OCI-LY7 (cell line): Measurements from ENCODE around the gene SMNDC1. TPM values are rescaled to one million over a fixed set of nuclear protein-coding genes. Genes with fewer than 3 reads are reported as not detected.

ENCODE experiments used
- BruUV-seq: library from RNA; stranded (reverse); fragments of 400-500 nt; replicated peaks from 2 replicates; lab custom pipeline; 2021; lab: Mats Ljungman, UMichigan
- CTCF ChIA-PET: fragments of 300-600 bp; sonication (Branson Sonifier 250); formaldehyde crosslinking; loops from one replicate; lab custom pipeline; 2022; ENCODE audit warnings: antibody characterized with exemption; ENCODE audit not compliant: unreplicated experiment; lab: Charles Lee
- POLR2A ChIA-PET: fragments of 300-600 bp; sonication (Branson Sonifier 250); formaldehyde crosslinking; loops from one replicate; lab custom pipeline; 2022; ENCODE audit warnings: antibody characterized with exemption; lab: Charles Lee
- DNase-seq: peaks from one replicate; pipeline ENCODE4 v3.0.0-alpha.2; 2015; ENCODE audit warnings: low spot score
- H2AFZ ChIP-seq: fragments of 200-600 bp; sonication (generic), shearing (Covaris generic); 2 replicates; pipeline ENCODE4 v1.6.1; 2014; ENCODE audit warnings: mild to moderate bottlenecking, antibody characterized with exemption, low read length, moderate library complexity
- H3K27ac ChIP-seq: fragments of 200-600 bp; sonication (generic); 2 replicates; pipeline ENCODE4 v1.5.1; 2014; ENCODE audit warnings: mixed run types, low read depth, mild to moderate bottlenecking, moderate library complexity, low read length, inconsistent platforms; ENCODE audit not compliant: poor library complexity, severe bottlenecking
- H3K36me3 ChIP-seq: fragments of 200-600 bp; sonication (generic); 2 replicates; pipeline ENCODE4 v1.6.1; 2014; ENCODE audit warnings: mild to moderate bottlenecking, antibody characterized with exemption, low read length, moderate library complexity, mixed read lengths; ENCODE audit not compliant: insufficient read depth
- H3K4me1 ChIP-seq: fragments of 200-600 bp; sonication (generic); 2 replicates; pipeline ENCODE4 v1.5.1; 2014; ENCODE audit warnings: mild to moderate bottlenecking, low read length; ENCODE audit not compliant: insufficient read depth, poor library complexity, severe bottlenecking
- H3K4me2 ChIP-seq: fragments of 200-600 bp; sonication (generic); 2 replicates; pipeline ENCODE4 v1.6.1; 2014; ENCODE audit warnings: mild to moderate bottlenecking, low read length
- H3K4me3 ChIP-seq: fragments of 200-600 bp; sonication (generic); 2 replicates; pipeline ENCODE4 v1.5.1; 2014; ENCODE audit warnings: mild to moderate bottlenecking, low read depth, low read length; ENCODE audit not compliant: poor library complexity, severe bottlenecking
- H3K79me2 ChIP-seq: fragments of 200-600 bp; sonication (generic); 2 replicates; pipeline ENCODE4 v1.6.1; 2016; ENCODE audit warnings: low read depth, mild to moderate bottlenecking, low read length, moderate library complexity, mixed read lengths; ENCODE audit not compliant: insufficient read depth
- H3K9me2 ChIP-seq: fragments of 200-600 bp; sonication (generic); 2 replicates; pipeline ENCODE4 v1.6.1; 2016; ENCODE audit warnings: mild to moderate bottlenecking, low read length, mixed read lengths; ENCODE audit not compliant: insufficient read depth
- H3K9me3 ChIP-seq: fragments of 200-600 bp; sonication (generic); 2 replicates; pipeline ENCODE4 v1.6.1; 2014; ENCODE audit warnings: mild to moderate bottlenecking, mixed run types, low read length, mixed read lengths
- H4K20me1 ChIP-seq: fragments of 200-600 bp; sonication (generic); 2 replicates; pipeline ENCODE4 v1.6.1; 2014; ENCODE audit warnings: mild to moderate bottlenecking, antibody characterized with exemption, low read length, moderate library complexity, mixed read lengths; ENCODE audit not compliant: insufficient read depth
- EZH2phosphoT487 ChIP-seq: fragments of 200-600 bp; sonication (generic); IDR thresholded peaks from 2 replicates; pipeline ENCODE4 v1.6.1; 2018; ENCODE audit warnings: low read depth, borderline replicate concordance, mild to moderate bottlenecking, mixed run types, antibody characterized with exemption, low read length, moderate library complexity, mixed read lengths
- intact Hi-C: fragments of 100-400 bp; cut with micrococcal nuclease; formaldehyde crosslinking; loops from one replicate; pipeline ENCODE4 v1.10.0; 2022; ENCODE audit not compliant: unreplicated experiment
- total RNA-seq, 2 experiments: library from RNA; depleted of rRNA in 1 of 2; stranded (reverse); fragments of >200 nt in 1 of 2; shearing (Covaris generic) in 1 of 2; gene quantifications; 2 replicates each; pipeline ENCODE4 v1.2.3, GENCODE V29; 2014 to 2022
- TF ChIP-seq, protein P1 (sequence below): fragments of 200-600 bp; sonication (generic); conservative IDR thresholded peaks from 2 replicates; pipeline ENCODE4 v1.5.1; 2014; ENCODE audit warnings: mild to moderate bottlenecking, antibody characterized with exemption, low read length, moderate library complexity, mixed read lengths

Gene SMNDC1
- total RNA-seq, 2 experiments from 2014 or later = 10.0 to 52.4 TPM

- ChIA-PET CTCF (no interaction called here), POLR2A (interaction anchor here (0.5 to 1.7 kb wide), 3 partner anchors 10 to 238 kb away, joined by 3 to 4 read pairs (median 3); no protein-coding TSS in a partner anchor)
- H3K4me1 ChIP-seq = no peaks in the 10 kb centered on the region
- intact Hi-C loops = no loop called here
- no peak overlapping the region for H3K4me2 ChIP-seq
- DNase-seq = no peak
- H3K4me3 ChIP-seq = no peak overlapping the region
- BruUV-seq = no TSS peak
- no peaks in the 10 kb centered on the region for H3K36me3 ChIP-seq
- no peak overlapping the region for H2AFZ ChIP-seq
- H3K9me3 ChIP-seq = peaks cover 9% of the 10 kb centered on the region; the same call in 1 of the 2 replicates
- no peaks in the 10 kb centered on the region for H3K9me2 ChIP-seq
- no peaks in the 10 kb centered on the region for H4K20me1 ChIP-seq
- no peaks in the 10 kb centered on the region for H3K79me2 ChIP-seq
- no peak overlapping the region for H3K27ac ChIP-seq
- no peak for TF ChIP-seq EZH2phosphoT487
- TF ChIP-seq, protein P1, sequence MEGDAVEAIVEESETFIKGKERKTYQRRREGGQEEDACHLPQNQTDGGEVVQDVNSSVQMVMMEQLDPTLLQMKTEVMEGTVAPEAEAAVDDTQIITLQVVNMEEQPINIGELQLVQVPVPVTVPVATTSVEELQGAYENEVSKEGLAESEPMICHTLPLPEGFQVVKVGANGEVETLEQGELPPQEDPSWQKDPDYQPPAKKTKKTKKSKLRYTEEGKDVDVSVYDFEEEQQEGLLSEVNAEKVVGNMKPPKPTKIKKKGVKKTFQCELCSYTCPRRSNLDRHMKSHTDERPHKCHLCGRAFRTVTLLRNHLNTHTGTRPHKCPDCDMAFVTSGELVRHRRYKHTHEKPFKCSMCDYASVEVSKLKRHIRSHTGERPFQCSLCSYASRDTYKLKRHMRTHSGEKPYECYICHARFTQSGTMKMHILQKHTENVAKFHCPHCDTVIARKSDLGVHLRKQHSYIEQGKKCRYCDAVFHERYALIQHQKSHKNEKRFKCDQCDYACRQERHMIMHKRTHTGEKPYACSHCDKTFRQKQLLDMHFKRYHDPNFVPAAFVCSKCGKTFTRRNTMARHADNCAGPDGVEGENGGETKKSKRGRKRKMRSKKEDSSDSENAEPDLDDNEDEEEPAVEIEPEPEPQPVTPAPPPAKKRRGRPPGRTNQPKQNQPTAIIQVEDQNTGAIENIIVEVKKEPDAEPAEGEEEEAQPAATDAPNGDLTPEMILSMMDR = no peak
Measured at GRCh38 chr10:110327262-110327914, 22.7 kb upstream of the SMNDC1 start.

DNA sequence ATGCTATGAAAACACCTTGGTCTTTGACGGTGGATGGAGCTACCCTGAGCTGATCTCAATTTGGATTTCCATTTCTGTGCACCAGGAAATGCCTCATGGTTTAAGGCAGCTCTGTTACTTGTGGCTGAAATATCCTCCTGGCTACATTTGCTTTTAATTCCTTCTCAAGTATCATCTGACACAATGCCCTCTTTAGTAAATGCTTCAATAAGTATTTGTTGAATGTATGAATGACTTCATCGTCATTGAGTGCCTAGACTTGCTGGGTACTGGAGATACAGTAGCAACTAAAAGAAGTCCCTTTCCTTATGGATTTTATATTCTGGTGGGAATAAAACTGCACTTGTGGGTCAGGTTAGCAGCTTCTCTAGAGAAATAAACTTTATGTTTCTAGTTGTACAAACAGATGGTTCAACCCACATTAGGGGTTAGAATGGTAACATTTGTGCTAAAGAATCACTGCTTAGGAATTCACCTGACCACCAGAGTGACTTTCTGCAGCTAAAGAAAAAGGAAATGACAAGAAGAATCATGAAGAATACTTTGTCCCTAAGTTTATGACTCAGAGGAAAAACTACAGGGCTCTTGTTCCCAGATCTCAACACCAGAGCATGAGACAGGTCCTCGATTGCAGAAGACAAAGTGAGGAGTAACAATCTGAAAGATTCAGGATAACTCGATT, 21.8 kb upstream of the SMNDC1 start:
- no peak for DNase-seq
- Histone ChIP-seq H3K36me3 (no peaks in the 10 kb centered on the region), H3K9me2 (no peaks in the 10 kb centered on the region), H2AFZ (no peak overlapping the region), H3K27ac (no peak overlapping the region), H3K79me2 (no peaks in the 10 kb centered on the region), H3K4me3 (no peak overlapping the region), H4K20me1 (no peaks in the 10 kb centered on the region), H3K4me1 (no peaks in the 10 kb centered on the region), H3K9me3 (peaks cover 10% of the 10 kb centered on the region; the same call in 1 of the 2 replicates), H3K4me2 (no peak overlapping the region)
- intact Hi-C loops = no loop called here
- TF ChIP-seq EZH2phosphoT487 = no peak
- TF ChIP-seq, protein P1 = no peak
- no TSS peak for BruUV-seq
- POLR2A ChIA-PET = interaction anchor here (0.6 to 1.8 kb wide), 3 partner anchors 10 to 251 kb away, joined by 3 to 4 read pairs (median 3); no protein-coding TSS in a partner anchor
- CTCF ChIA-PET = interaction anchor here (1.0 kb wide), 1 partner anchor 7 kb away, joined by 3 read pairs; no protein-coding TSS in a partner anchor
